Activated T-helper 2 cell treated with anti-CD3 and anti-CD28 coated beads, Interferon-gamma antibody, Interleukin-2, Interleukin-4, amounts not matched to agents 10 μg/mL and 5 μg/mL and 100 μg/mL, durations not matched to agents 14 hours and 24 hours and 36 hours (primary cell): ENCODE data around the gene MCL1. TPM values are rescaled to one million over a fixed set of nuclear protein-coding genes. Genes with fewer than 3 reads are reported as not detected.
"Not testable (repeated sequence)": the region's sequence is repeated elsewhere in the genome, so short reads cannot be mapped to it uniquely, and the experiment has no call there.

ENCODE experiments used
- DNase-seq: peaks from one replicate; pipeline ENCODE4 v3.0.0; 2021; ENCODE audit warnings: low spot score
- H3K27ac Mint-ChIP-seq: one replicate; pipeline ENCODE4 v1.8.0; 2021; ENCODE audit warnings: mixed read lengths
- H3K27me3 Mint-ChIP-seq: one replicate; pipeline ENCODE4 v1.8.0; 2021; ENCODE audit warnings: low read depth, mixed read lengths
- H3K36me3 Mint-ChIP-seq: one replicate; pipeline ENCODE4 v1.8.0; 2021; ENCODE audit warnings: low read depth, mixed read lengths
- H3K4me1 Mint-ChIP-seq: one replicate; pipeline ENCODE4 v1.8.0; 2021; ENCODE audit warnings: low read depth, mixed read lengths
- H3K4me3 Mint-ChIP-seq: one replicate; pipeline ENCODE4 v1.8.0; 2021; ENCODE audit warnings: low read depth, mild to moderate bottlenecking, moderate library complexity, mixed read lengths
- H3K9me3 Mint-ChIP-seq: one replicate; pipeline ENCODE4 v1.8.0; 2021; ENCODE audit warnings: mixed read lengths
- intact Hi-C: fragments of 100-400 bp; cut with micrococcal nuclease; formaldehyde crosslinking; loops from one replicate; pipeline ENCODE4 v1.15.1; 2023
- total RNA-seq: library from RNA; stranded (reverse); gene quantifications from 2 replicates; pipeline ENCODE4 v1.2.3, GENCODE V29; 2022

Gene MCL1
- total RNA-seq, 1 donor from 2014 or later: 217 TPM

DNA sequence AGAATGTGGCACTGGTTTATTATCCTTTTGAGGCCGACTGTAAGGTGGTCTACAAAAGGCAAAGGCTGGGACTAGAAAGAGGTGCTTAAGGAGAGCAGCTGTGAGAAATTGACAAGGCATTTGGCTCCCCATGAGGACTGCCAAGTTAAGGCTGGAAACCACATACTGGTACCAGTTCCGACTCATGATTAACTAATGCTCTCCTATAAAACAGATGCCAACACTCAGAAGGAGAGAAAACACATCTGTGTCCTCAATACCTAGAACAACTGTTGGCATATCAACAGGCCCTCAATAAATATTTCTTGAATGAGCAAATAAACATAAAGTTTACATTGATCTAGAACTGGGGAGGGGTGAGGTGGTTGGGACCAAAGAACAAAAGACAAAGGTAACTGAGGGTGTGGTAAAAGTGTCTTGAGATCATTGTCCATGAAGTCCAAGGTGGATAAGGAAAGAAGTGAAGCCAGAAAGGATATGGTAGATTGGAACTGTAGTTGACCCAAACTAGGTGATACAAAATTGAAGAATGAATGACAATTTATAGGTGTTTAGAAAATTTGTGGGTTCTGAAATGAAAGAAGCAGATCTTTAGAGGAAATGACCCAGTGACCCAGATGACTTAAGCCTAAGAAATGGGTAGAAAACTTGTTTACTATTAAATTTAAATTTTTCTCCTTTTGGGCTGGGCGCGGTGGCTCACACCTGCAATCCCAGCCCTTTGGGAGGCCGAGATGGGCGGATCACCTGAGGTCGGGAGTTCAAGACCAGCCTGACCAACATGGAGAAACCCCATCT, 16.9 kb upstream of the MCL1 start:
- Mint-ChIP-seq H3K4me1 (peaks cover 3% of the 10 kb centered on the region), H3K27ac (peak overlapping the region; percentile 2), H3K4me3 (no peak overlapping the region), H3K9me3 (no peaks in the 10 kb centered on the region), H3K27me3 (no peaks in the 10 kb centered on the region), H3K36me3 (peaks cover 27% of the 10 kb centered on the region)
- intact Hi-C loops: no loop called here
- DNase-seq: no peak

DNA sequence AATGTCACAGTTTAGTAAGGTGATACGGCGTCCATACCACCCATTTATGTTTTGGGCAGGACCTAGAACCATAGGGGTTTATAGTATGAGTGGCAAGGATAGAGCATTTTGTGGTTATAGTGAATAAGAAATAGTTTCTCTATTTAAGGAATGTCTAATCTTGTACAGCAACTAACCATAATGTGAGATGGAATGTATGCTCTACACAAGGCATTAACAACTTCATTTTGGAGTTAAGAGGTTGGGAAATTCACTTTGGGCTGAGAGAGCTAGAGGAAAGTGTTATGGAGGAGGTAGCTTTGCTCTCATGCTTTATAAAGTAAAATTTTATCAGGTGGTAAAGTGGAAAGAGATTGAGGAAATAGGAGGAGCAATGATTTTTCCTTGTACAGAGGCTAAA, 3.0 kb upstream of the MCL1 start:
- DNase-seq: no peak
- intact Hi-C loops: no loop called here
- Mint-ChIP-seq H3K27ac (no peak overlapping the region), H3K9me3 (no peaks in the 10 kb centered on the region), H3K27me3 (no peaks in the 10 kb centered on the region), H3K4me1 (peaks cover 11% of the 10 kb centered on the region), H3K4me3 (no peak overlapping the region), H3K36me3 (peaks cover 33% of the 10 kb centered on the region)

DNA sequence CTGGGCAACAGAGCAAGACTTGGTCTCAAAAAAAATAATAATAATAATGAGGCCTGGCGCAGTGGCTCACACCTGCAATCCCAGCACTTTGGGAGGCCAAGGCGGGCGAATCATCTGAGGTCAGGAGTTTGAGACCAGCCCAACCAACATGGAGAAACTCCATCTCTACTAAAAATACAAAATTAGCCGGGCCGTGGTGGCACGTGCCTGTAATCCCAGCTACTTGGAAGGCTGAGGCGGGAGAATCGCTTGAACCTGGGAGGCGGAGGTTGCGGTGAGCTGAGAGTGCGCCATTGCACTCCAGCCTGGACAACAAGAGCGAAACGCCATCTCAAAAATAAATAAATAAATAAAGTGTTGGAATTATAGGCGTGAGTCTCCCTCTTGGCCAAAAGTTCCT, 2.6 kb upstream of the MCL1 start:
- peaks cover 37% of the 10 kb centered on the region for H3K36me3 Mint-ChIP-seq
- H3K4me1 Mint-ChIP-seq: peaks cover 11% of the 10 kb centered on the region
- H3K27me3 Mint-ChIP-seq, H3K27ac Mint-ChIP-seq, intact Hi-C loops, H3K4me3 Mint-ChIP-seq, DNase-seq, H3K9me3 Mint-ChIP-seq: not testable (repeated sequence)

DNA sequence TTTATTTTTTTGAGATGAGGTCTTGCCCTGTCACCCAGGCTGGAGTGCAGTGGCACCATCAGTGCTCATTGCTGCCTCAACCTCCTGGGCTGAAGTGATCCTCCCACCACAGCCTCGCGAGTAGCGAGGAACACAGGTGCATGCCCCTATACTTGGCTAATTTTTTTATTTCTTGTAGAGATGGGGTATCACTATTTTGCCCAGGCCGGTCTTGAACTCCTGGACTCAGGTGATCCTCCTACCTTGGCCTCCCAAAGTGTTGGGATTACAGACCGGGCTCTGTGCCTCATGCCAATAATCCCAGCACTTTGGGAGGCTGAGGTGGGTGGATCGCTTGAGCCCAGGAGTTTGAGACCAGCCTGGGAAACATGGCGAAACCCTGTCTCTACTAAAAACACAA, 2.0 kb upstream of the MCL1 start:
- H3K27ac Mint-ChIP-seq, H3K4me3 Mint-ChIP-seq, intact Hi-C loops, H3K27me3 Mint-ChIP-seq, DNase-seq, H3K9me3 Mint-ChIP-seq: not testable (repeated sequence)
- H3K4me1 Mint-ChIP-seq: peaks cover 11% of the 10 kb centered on the region
- H3K36me3 Mint-ChIP-seq: peaks cover 42% of the 10 kb centered on the region

DNA sequence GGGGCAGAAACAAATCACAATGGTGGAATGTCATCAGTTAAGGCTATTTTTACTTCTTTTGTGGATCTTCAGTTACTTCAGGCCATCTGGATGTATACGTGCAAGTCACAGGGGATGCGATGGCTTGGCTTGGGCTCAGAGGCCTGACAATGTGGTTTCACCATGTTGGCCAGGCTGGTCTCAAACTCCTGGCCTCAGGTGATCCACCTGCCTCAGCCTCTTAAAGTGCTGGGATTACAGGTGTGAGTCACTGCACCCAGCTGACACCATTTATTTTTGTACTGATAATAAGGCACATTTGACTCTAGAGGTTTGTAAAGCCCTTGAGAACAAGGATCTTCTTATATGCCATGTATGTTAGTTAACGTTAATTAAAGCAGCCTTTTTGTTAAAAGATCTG, 1.6 kb upstream of the MCL1 start:
- Mint-ChIP-seq H3K36me3 (peaks cover 47% of the 10 kb centered on the region), H3K4me1 (peaks cover 14% of the 10 kb centered on the region), H3K4me3 (peak overlapping the region; percentile 56)
- H3K27me3 Mint-ChIP-seq, H3K9me3 Mint-ChIP-seq, H3K27ac Mint-ChIP-seq, intact Hi-C loops, DNase-seq: not testable (repeated sequence)

DNA sequence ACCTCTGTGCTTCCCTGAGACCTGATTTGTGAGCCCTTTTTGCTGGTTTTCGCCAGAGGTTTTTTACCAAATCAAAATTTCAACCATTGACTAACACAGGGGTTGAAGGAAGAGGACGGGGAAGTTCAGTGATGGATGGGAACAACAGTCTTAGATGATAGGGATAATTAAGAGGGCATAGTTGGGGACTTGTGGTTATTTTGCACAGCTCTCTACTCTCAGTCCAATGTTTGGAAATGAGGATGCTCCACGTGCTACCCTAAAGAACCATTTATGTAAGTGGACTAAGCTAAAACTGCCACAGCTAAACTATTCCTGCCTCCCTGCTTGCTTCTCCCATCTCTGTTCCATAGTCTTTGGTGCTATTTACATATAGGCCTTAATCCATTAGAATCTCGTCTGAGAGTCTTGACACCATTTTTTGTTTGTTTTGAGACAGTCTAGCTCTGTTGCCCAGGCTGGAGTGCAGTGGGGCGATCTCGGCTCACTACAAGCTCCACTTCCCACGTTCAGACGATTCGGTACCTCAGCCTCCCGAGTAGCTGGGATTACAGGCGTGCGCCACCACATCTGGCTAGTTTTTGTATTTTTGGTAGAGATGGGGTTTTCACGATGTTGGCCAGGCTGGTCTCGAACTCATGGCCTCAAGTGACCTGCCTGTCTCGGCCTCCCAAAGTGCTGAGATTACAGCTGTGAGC, 684 bp upstream of the MCL1 start:
- Mint-ChIP-seq H3K27ac (peak overlapping the region; percentile 84), H3K36me3 (peaks cover 50% of the 10 kb centered on the region), H3K9me3 (no peaks in the 10 kb centered on the region), H3K27me3 (no peaks in the 10 kb centered on the region), H3K4me3 (peak overlapping the region; percentile 82), H3K4me1 (peaks cover 21% of the 10 kb centered on the region)
- intact Hi-C loops: loop anchor here (1.0 to 2.0 kb wide), 3 partner anchors 18 to 215 kb away; partner anchors contain the start of gene RPRD2
- DNase-seq: no peak

DNA sequence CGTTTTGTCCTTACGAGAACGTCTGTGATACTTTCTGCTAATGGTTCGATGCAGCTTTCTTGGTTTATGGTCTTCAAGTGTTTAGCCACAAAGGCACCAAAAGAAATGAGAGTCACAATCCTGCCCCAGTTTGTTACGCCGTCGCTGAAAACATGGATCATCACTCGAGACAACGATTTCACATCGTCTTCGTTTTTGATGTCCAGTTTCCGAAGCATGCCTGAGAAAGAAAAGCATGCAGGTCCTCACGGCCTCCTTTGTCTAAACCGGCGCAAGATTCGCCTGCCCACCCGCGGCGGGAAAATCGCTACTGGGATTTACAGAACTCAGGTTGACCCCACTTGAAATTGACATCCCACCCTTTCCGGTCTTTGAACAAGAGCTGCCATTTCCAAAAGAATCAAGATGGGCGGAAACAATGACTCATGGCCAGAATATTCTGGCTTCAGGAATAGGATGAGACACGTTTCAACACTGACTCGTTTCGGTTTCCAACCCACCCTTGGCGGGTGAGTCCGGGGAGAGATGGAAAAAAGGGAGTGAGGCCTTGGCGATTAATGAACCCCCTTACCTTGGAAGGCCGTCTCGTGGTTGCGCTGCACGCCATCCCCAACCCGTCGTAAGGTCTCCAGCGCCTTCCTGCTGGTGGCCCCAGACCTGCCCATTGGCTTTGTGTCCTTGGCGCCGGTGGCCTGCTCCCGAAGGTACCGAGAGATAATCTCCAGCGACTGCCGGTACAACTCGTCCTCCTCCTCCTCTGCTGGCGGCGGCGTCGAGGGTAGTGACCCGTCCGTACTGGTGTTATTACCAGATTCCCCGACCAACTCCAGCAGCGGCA, 919 bp downstream of the MCL1 start:
- Mint-ChIP-seq H3K27ac (peak overlapping the region; percentile 98), H3K9me3 (no peaks in the 10 kb centered on the region), H3K27me3 (no peaks in the 10 kb centered on the region), H3K36me3 (peaks cover 62% of the 10 kb centered on the region), H3K4me3 (peak overlapping the region; percentile 98), H3K4me1 (peaks cover 35% of the 10 kb centered on the region)
- intact Hi-C loops: loop anchor here (1.0 to 2.0 kb wide), 5 partner anchors 11 to 214 kb away; partner anchors contain the start of genes ENSA and RPRD2
- DNase-seq: peak; percentile 49

DNA sequence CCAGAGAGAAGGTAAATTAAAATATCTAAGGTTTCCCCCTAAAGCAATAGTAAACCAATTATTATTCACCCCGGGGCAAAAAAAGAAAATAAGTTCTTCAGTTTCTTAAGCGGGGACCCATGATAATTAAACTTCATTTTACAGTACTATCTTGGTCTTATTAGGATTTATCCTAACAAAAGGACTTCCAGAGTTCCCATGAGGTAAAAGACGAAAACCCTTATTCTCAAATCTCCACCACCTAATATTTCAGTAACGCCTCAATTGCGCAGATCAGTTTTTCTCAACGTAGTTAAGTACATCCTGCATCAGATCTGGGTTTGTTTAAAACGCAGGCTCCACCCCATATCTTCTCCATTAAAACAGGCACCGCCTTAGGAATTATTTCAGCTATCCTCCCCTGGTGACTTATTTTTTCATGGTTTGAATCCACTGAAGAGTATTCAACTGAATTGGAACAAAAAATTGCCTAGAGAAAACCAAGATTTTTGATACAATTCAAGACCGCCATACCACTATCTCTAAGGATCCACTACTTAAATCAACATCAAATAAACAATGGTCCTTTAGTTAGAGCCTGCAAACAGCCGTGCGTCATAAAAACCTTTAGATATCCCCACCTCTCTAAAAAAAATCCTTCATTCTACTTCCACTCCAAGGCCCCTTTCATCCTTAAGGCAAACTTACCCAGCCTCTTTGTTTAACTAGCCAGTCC, 1.7 kb downstream of the MCL1 start:
- Mint-ChIP-seq H3K27ac (peak overlapping the region; percentile 98), H3K27me3 (no peaks in the 10 kb centered on the region), H3K36me3 (peaks cover 70% of the 10 kb centered on the region)

DNA sequence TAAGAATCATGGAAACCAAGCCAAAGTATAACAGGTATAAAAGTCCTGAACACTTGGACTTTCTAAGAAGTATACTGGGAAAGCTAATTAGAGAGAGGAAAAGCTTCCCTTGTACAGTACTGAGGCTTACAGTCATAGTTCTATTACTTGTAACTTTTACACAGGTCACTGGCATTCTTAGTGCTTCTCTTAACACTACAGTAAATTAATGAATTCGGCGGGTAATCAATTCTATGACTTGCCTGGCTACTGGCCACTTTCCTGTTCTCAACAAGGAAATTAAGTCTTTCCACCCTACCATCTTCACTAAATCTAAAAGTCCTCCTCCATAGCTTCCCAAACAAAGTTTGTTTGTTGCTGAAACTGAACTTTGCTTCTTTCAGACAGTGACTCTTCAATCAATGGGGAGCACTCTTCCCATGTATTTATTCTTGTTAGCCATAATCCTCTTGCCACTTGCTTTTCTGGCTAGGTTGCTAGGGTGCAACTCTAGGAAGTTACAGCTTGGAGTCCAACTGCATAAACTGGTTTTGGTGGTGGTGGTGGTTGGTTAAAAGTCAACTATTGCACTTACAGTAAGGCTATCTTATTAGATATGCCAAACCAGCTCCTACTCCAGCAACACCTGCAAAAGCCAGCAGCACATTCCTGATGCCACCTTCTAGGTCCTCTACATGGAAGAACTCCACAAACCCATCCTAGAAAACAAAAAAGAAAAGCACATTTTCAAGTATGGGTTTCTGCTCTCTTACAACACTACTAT, 2.4 kb downstream of the MCL1 start:
- Mint-ChIP-seq H3K4me1 (peaks cover 42% of the 10 kb centered on the region), H3K9me3 (no peaks in the 10 kb centered on the region), H3K36me3 (peaks cover 74% of the 10 kb centered on the region), H3K27me3 (no peaks in the 10 kb centered on the region), H3K27ac (peak overlapping the region; percentile 98), H3K4me3 (peak overlapping the region; percentile 98)
- DNase-seq: no peak
- intact Hi-C loops: no loop called here

More for the DNA sequence above, 1.7 kb downstream of the MCL1 start:
- Mint-ChIP-seq H3K9me3 (no peaks in the 10 kb centered on the region), H3K4me3 (peak overlapping the region; percentile 98), H3K4me1 (peaks cover 43% of the 10 kb centered on the region)
- no peak for DNase-seq
- intact Hi-C loops: loop anchor here (1.0 to 2.0 kb wide), 3 partner anchors 10 to 213 kb away; partner anchors contain the start of genes ENSA and RPRD2

DNA sequence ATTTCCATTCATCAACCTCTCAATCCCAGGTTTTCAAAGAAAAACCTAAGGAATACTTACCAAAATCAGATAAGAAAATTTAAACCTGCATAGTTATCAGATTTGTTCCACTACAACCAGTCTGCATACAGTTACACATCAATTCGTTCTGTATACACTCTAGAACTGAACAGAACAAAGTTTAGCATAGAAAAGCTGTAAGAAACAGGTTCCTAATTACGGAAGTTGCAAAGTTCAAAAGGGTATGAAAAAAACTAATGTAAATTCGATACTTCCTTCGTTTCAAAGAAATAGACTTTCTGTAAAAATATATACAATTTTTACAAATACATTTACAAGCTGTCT, 3.1 kb downstream of the MCL1 start:
- intact Hi-C loops: no loop called here
- no peak for DNase-seq
- Mint-ChIP-seq H3K27me3 (no peaks in the 10 kb centered on the region), H3K4me1 (peaks cover 42% of the 10 kb centered on the region), H3K27ac (peak overlapping the region; percentile 72), H3K36me3 (peaks cover 79% of the 10 kb centered on the region), H3K4me3 (peak overlapping the region; percentile 98), H3K9me3 (no peaks in the 10 kb centered on the region)

DNA sequence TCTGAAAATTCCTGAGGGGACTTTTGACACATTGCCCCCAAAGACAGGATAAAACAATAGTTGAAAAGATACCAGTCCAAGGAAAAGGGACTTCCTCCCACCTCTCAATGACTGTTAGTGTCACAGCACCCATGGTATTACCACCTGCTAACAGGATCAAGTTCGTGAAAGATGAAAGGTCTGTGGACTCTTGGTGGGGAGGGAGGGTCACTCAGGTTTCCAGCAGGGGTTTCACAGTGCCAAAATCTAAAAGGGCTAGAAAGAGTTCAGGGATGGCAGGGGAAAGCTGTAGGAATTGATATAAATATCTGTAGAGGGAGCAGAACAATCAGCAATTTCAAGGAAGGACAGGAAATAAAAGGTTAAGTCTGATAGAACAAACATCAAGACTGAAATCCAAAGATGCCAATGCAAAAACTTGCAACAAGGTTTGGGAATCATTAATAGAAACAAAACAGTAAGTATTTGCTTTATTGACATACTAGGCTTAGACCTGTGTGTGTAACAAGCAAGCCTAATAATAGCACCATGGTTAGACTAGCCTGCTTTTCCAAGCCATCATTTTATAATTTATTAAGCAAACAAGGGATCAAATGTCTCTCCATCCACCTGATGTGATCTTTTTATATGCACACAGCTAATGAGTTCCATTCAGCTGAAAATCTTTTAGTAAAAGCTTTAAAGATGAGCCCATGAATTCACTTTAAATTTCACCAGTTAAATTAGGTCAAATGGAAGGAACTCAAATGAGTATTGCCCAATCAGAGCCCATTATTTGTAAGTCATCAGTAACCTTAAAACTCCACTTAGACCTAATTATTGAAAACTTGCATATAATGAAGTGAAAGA, 3.7 kb downstream of the MCL1 start:
- DNase-seq: no peak
- Mint-ChIP-seq H3K9me3 (no peaks in the 10 kb centered on the region), H3K4me1 (peaks cover 44% of the 10 kb centered on the region), H3K36me3 (peaks cover 85% of the 10 kb centered on the region), H3K27ac (peak overlapping the region; percentile 91), H3K4me3 (peak overlapping the region; percentile 98), H3K27me3 (no peaks in the 10 kb centered on the region)
- intact Hi-C loops: no loop called here
